ENCODE data around the gene PIP4K2B. TPM values are rescaled to one million over a fixed set of nuclear protein-coding genes. Genes with fewer than 3 reads are reported as not detected.
A peak's percentile ranks its signal among the peaks of the same experiment; 100 is the strongest.

Gene PIP4K2B
- total RNA-seq, 2 donors from 2014 or later = 74.3 to 91.6 TPM

DNA sequence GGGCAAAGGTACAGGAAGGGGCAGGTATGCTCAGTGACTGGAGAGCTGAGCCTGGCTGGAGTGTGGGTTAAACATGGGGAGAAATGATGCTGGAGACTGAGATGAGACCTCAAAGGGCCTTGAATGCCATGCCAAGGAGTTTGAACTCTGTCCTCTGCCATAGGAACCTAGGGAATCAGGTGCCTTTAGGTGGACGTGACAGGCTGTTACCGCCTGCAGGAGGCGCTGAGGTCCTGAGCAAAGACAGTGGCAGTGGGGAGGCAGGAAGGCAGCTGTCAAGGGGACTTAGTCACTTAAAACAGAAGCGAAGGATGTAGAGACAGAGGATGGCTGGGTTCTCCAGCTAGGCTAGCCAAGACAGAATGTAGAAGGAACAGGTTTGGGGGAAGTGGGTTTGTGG, 37.7 kb downstream of the PIP4K2B start:
- Mint-ChIP-seq H3K27me3 (ENCODE audit: insufficient read depth) (no peaks in the 10 kb centered on the region), H3K4me3 (no peak overlapping the region), H3K4me1 (no peaks in the 10 kb centered on the region), H3K9me3 (no peaks in the 10 kb centered on the region), H3K27ac (no peak overlapping the region), H3K36me3 (ENCODE audit: low read depth) (peaks cover 51% of the 10 kb centered on the region)
- Histone ChIP-seq H3K27me3 (ENCODE audit: control insufficient read depth, insufficient read depth, low read length, poor library complexity, severe bottlenecking) (no peaks in the 10 kb centered on the region), H3K9ac (ENCODE audit: extremely low read depth, low read length, poor library complexity, severe bottlenecking) (no peak overlapping the region), H3K4me3 (ENCODE audit: low read length) (no peak overlapping the region), H3K9me3 (ENCODE audit: control insufficient read depth, low read length) (no peaks in the 10 kb centered on the region), H3K36me3 (ENCODE audit: control insufficient read depth, insufficient read depth, low read length) (peaks cover 80% of the 10 kb centered on the region), H3K27ac (ENCODE audit: low read depth, low read length) (no peak overlapping the region), H3K4me1 (ENCODE audit: control insufficient read depth, insufficient read depth, low read length) (no peaks in the 10 kb centered on the region)
- DNase-seq = peak; percentile 94
- WGBS, 2 experiments (ENCODE audit: insufficient coverage in 1 of 2, insufficient read length in 1 of 2) = 73 to 80% methylated on average over 1 to 4 of the region's 4 CpGs
- TF ChIP-seq CTCF (conservative IDR thresholded peaks at IDR 0.05) = peak; percentile 88

DNA sequence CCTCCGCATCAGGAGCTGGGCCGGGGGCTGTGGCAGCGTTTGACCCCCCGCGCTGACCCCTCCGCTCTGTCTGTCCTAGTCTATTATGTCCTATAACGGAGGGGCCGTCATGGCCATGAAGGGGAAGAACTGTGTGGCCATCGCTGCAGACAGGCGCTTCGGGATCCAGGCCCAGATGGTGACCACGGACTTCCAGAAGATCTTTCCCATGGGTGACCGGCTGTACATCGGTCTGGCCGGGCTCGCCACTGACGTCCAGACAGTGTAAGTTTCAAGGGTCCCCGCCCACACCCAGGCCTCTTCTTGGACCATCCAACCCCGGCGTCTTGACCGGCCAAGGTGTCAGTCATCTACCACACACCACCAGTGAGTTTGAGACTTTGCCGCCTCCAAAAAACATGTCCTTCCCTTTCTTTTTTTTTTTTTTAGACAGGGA, 46.3 kb downstream of the PIP4K2B start:
- H3K36me3 Mint-ChIP-seq (ENCODE audit: low read depth) = peaks cover 22% of the 10 kb centered on the region
- Histone ChIP-seq H3K36me3 (ENCODE audit: control insufficient read depth, insufficient read depth, low read length) (peaks cover 33% of the 10 kb centered on the region), H3K4me3 (ENCODE audit: low read length) (peak overlapping the region; percentile 99), H3K4me1 (ENCODE audit: control insufficient read depth, insufficient read depth, low read length) (no peaks in the 10 kb centered on the region), H3K9me3 (ENCODE audit: control insufficient read depth, low read length) (no peaks in the 10 kb centered on the region), H3K27me3 (ENCODE audit: control insufficient read depth, insufficient read depth, low read length, poor library complexity, severe bottlenecking) (no peaks in the 10 kb centered on the region), H3K9ac (ENCODE audit: extremely low read depth, low read length, poor library complexity, severe bottlenecking) (peak overlapping the region; percentile 80), H3K27ac (ENCODE audit: low read depth, low read length) (no peak overlapping the region)
- no peaks in the 10 kb centered on the region for H3K9me3 Mint-ChIP-seq
- peaks cover 9% of the 10 kb centered on the region for H3K4me1 Mint-ChIP-seq
- peak overlapping the region; percentile 97 for H3K27ac Mint-ChIP-seq
- peak overlapping the region; percentile 92 for H3K4me3 Mint-ChIP-seq
- no peak for TF ChIP-seq CTCF (conservative IDR thresholded peaks at IDR 0.05)
- 8 to 15% methylated on average over 19 to 22 of the region's 22 CpGs for WGBS, 2 experiments (ENCODE audit: insufficient coverage in 1 of 2, insufficient read length in 1 of 2)
- no peak for DNase-seq
- no peaks in the 10 kb centered on the region for H3K27me3 Mint-ChIP-seq (ENCODE audit: insufficient read depth)

- DNase-seq = peak; percentile 100
- WGBS, 2 experiments (ENCODE audit: insufficient coverage in 1 of 2, insufficient read length in 1 of 2) = 0 to 1% methylated on average over 33 to 44 of the region's 44 CpGs
- H3K27ac Mint-ChIP-seq = peak within 1 kb of the TSS; percentile 98
- Histone ChIP-seq H3K27ac (ENCODE audit: low read depth, low read length) (peak within 1 kb of the TSS; percentile 58), H3K4me1 (ENCODE audit: control insufficient read depth, insufficient read depth, low read length) (no peaks in the 10 kb centered on the region), H3K4me3 (ENCODE audit: low read length) (peak within 1 kb of the TSS; percentile 99), H3K36me3 (ENCODE audit: control insufficient read depth, insufficient read depth, low read length) (peaks cover 27% of the 10 kb centered on the region), H3K9ac (ENCODE audit: extremely low read depth, low read length, poor library complexity, severe bottlenecking) (peak within 1 kb of the TSS; percentile 80), H3K27me3 (ENCODE audit: control insufficient read depth, insufficient read depth, low read length, poor library complexity, severe bottlenecking) (no peaks in the 10 kb centered on the region), H3K9me3 (ENCODE audit: control insufficient read depth, low read length) (no peaks in the 10 kb centered on the region)
- peaks cover 9% of the 10 kb centered on the region for H3K4me1 Mint-ChIP-seq
- TF ChIP-seq CTCF (conservative IDR thresholded peaks at IDR 0.05) = no peak
- H3K9me3 Mint-ChIP-seq = no peaks in the 10 kb centered on the region
- peak within 1 kb of the TSS; percentile 92 for H3K4me3 Mint-ChIP-seq
- H3K27me3 Mint-ChIP-seq (ENCODE audit: insufficient read depth) = no peaks in the 10 kb centered on the region
- H3K36me3 Mint-ChIP-seq (ENCODE audit: low read depth) = peaks cover 18% of the 10 kb centered on the region
Measured at GRCh38 chr17:38752308-38753070, 46.9 kb downstream of the PIP4K2B start, which contains the start of gene PSMB3. TSS of gene PSMB3 (plus strand) at chr17:38752741. CDS start at chr17:38752827, 86 bp downstream.
